ENCODE data around the gene DIP2C.
"Not testable (repeated sequence)": the region's sequence is repeated elsewhere in the genome, so short reads cannot be mapped to it uniquely, and the experiment has no call there.

DIP2C gene

GRCh38 chr10:528173-529165 is 161.0 kb downstream of the DIP2C start:
- DNase-seq, result no peak

DNA sequence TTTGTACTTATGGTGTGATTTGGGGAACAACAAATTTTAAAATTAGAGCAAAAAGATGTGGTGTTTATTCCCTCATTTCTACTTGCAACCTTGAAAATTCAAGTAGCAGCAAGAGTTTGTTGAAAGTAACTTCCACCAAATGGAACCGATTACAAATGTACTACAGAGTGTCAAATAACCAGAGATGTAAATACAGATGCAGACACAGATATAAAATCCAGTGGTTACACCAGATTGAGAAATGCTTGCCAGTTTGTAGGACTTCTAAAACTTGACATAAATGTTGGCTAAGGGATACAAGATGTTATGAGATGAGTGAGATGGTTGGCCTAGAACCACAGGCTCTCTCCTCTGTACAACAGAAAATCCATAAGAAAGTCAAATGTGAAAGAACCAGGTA is 162.1 kb downstream of the DIP2C start:
- no peak for DNase-seq

- no peak for DNase-seq
These were observed 162.7 kb downstream of the DIP2C start for GRCh38 chr10:526651-527312.

- no peak for DNase-seq
These were observed 163.7 kb downstream of the DIP2C start for GRCh38 chr10:525565-526315.

DNA sequence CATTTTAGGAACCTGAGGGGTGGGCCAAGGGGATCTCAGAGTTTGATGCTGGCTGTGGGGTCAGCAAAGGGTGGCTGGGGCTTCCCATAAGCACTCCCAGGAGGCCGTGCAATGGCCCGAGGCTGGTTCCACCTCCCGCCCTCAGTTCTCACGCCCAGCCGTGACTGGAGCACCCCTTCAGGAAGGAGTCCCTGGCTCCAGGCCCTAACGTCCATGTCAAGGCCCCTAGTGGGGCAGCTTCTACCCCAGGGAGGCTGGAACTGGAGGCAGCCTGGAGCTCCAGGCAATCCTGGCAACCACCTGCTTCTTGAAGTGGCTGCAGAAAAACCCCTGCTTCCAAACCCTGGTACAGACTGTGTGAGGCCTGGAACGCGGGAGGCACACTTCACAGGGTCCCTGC is 165.5 kb downstream of the DIP2C start:
- DNase-seq, result no peak

DNA sequence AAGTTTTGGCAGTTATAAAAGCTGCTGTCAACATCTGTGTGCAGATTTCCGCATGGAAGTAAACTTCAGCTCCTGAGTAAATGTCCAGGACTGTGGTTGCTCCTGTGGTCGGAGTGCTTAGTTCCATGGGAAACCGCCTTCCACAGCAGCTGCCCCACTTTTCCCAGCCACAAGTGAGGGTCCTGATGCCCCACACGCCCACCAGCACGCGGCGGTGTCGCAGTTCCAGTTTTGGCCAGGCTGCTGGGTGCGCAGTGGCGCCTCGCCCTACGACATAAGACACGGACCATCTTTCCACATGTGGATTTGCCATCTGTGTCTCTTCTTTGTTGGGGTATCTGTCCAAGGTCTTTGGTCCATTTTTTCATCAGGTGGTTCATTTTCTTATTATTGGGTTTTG is 167.1 kb downstream of the DIP2C start:
- DNase-seq, result no peak

- DNase-seq, result no peak
These were observed 167.9 kb downstream of the DIP2C start for GRCh38 chr10:521261-522250.

DNA sequence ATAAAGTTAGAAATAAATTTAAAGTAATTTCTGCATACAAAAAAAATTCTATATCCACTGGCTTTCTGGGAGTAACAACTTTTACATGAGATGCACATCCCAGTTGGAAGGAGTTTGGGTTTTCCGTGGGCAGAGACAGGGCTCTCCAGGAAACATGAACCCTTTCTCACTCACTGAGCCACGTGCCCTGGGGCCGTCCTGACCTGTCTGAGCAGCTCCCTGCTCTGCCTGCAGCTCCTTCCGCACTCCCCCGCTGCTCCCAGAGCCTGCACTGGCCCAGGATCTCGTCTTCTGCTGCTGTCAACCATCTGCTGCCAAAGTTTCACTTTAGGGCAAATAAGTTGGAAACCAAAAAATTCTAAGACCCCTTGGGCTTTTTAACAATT is 169.1 kb downstream of the DIP2C start:
- DNase-seq, result no peak

DNA sequence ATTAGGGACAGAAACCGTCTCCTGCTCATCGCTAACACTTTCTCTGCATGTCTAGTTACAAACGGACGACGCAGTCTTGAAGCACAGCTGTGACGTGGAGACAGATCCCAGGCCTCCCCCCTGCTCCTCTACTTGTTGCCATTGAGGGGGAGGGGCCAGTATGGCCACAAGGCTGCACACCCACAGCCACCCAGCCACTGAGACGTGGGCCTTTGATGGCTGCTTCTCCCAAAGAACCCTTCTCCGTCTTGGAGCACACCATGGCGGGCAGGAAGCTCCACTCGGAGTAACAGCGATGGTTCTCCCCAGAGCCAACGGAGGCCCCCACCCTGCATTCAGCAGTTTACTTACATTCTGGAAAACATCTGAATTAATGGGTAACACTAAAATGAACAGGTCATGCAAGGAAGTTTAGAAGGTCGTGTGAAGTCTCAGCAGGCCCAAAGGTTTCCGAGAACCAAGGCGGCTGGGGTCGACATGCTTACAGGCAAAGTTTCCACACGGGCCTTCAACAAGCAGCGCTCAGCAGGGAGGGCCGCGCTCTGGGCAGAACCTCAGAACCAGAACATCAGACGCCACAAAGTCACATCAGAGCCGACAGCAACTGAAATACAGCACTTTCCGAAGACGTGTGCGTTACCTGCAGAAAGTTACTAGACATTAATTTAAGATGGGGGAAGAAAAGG is 169.6 kb downstream of the DIP2C start:
- DNase-seq, result peak; percentile 38

GRCh38 chr10:519055-519715 is 170.3 kb downstream of the DIP2C start:
- no peak for DNase-seq

- DNase-seq, result no peak
These were observed 171.5 kb downstream of the DIP2C start for GRCh38 chr10:517872-518475.

DNA sequence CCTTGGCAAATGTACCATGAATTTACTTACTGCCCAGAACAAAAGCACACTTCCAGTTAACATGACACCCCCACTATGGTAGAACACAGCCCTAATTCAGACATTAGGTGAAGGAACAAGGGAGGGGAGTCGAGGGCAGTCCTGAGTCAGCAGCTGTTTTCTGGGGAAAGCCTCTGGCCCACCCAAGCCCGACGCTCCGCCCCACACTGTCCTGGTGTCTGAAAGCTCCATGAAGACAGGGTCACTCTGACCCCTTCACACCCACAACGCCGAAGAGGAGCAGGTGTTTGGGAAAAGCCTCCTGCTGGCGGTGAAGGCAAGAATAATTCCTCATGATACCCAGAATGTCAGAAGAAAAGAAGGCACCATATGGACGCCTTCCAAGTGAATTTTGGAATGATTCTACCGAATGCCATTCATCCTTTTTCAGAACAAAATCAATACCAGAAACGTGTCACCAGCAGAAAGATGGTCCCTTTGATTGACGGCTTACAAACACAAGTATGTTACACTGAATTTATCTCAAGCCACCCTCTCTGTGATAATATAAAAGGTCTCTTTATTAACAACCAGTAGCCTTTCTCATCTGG is 172.1 kb downstream of the DIP2C start:
- DNase-seq, result no peak

GRCh38 chr10:516764-517163 is 172.7 kb downstream of the DIP2C start:
- no peak for DNase-seq

DNA sequence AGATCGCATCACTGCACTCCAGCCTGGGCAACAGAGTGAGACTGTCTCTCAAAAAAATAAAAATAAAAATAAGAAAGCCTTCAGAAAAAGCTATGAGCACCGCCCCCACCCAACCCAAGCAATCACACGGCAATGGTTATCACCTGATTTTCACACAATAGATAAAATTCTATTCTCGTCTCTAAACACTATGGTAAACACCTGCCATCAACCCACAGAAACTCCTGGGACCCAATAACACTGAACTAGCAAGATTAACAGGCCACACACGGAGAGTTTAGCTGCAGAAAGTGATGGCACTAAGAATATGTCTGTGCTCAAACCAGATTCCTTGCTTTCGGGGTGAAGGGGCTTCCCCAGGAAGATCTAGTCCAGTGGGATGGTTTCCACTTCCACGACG is 173.8 kb downstream of the DIP2C start:
- no peak for DNase-seq

GRCh38 chr10:514137-514671 is 175.3 kb downstream of the DIP2C start:
- peak; percentile 93 for DNase-seq

DNA sequence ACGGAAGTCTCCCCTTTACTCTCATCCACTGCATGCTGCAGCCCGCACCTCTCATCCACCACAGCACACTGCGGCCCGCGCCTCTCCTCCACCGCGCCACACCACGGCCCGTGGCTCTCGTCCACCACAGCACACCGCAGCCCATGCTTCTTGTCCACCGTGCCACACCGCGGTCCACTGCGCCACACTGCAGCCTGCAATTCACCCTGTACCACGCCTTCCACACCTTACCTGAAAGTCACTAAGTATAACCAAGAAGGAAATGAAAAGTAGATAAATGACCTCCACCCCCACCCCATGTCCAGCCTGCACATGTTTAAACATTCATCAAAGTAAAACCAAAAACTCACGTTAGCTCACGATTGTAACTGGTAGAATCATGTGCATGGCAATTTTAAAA is 176.1 kb downstream of the DIP2C start:
- no peak for DNase-seq

GRCh38 chr10:512661-513060 is 176.8 kb downstream of the DIP2C start:
- not testable (repeated sequence) for DNase-seq

DNA sequence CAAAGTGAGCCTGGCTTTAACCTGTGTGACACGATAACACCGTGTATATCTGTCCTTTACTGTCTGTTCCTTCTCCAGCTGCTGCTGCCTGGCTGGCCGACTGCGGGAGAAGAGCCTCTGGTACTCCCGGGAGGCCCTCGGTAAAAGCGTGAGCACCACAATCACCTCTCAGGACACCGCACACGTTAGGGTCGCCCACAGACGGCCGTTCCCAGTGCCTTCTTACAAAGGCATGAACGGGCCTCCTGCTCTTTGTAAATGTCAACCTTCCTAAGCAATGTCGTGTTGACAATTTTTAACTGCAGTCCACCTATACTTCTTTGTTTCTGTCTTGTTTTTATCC is 177.6 kb downstream of the DIP2C start:
- no peak for DNase-seq

DNA sequence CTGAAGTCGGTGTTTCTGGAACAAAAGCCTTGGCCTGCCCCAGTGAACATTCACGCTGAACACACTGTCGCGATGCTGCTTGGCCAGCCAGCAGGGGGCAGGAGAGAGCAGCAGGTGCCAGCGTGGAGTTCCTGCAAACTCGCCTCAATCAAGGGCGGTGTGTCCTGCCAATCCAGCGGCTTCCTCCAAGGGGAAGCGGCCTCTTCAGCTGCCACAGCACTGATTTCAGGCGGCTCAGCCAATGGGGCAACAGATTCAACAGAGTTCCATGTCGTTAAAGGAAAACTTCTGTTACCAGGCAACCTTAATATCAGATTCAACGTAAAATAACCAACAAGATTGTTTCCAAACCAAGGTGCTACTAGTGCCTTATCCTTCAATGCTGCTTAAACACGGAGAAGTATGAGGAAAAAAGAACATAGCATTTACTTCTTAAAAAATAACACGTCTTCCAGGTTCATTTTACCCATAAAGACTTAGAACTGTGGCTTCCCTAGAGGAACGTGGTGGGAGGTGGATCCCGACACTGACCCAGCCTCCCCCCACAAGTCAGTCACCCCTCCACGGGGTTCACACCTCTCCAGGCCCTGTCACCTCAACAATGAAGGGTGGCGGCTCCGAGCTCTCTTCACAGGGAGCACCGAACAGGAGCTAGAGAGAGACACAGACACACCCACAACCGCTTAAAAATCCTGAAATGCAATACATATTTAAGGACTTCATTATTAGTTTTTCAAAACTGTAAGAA is 178.2 kb downstream of the DIP2C start:
- DNase-seq, result peak; percentile 34
